DMS53 (cell line): ENCODE data around the gene CCNY.
"Not testable (repeated sequence)": the region's sequence is repeated elsewhere in the genome, so short reads cannot be mapped to it uniquely, and the experiment has no call there.

Source experiments
- DNase-seq: peaks from one replicate; lab custom pipeline; 2025; lab: John Stamatoyannopoulos, UW

CCNY gene

GRCh38 chr10:35406003-35406630, 69.8 kb downstream of the CCNY start:
- not testable (repeated sequence) for DNase-seq

- not testable (repeated sequence) for DNase-seq
Observed at GRCh38 chr10:35407696-35408095, 71.4 kb downstream of the CCNY start.

GRCh38 chr10:35409094-35409582, 72.8 kb downstream of the CCNY start:
- peak; percentile 96 for DNase-seq

- DNase-seq = no peak
Observed at GRCh38 chr10:35409808-35410207, 73.5 kb downstream of the CCNY start.

GRCh38 chr10:35412003-35412723, 75.9 kb downstream of the CCNY start:
- no peak for DNase-seq

GRCh38 chr10:35412900-35413491, 76.7 kb downstream of the CCNY start:
- no peak for DNase-seq

GRCh38 chr10:35413985-35414861, 77.9 kb downstream of the CCNY start:
- no peak for DNase-seq

- no peak for DNase-seq
Observed at GRCh38 chr10:35415505-35415904, 79.2 kb downstream of the CCNY start.

GRCh38 chr10:35416619-35417312, 80.5 kb downstream of the CCNY start:
- no peak for DNase-seq

- DNase-seq = no peak
Observed at GRCh38 chr10:35417313-35417625, 81.0 kb downstream of the CCNY start.

GRCh38 chr10:35417795-35418194, 81.5 kb downstream of the CCNY start:
- DNase-seq = no peak

GRCh38 chr10:35418580-35418979, 82.3 kb downstream of the CCNY start:
- DNase-seq = not testable (repeated sequence)

- no peak for DNase-seq
Observed at GRCh38 chr10:35420044-35420443, 83.7 kb downstream of the CCNY start.

- DNase-seq = no peak
Observed at GRCh38 chr10:35420827-35421552, 84.7 kb downstream of the CCNY start.

- no peak for DNase-seq
Observed at GRCh38 chr10:35421553-35422178, 85.4 kb downstream of the CCNY start.

- no peak for DNase-seq
Observed at GRCh38 chr10:35422228-35422627, 85.9 kb downstream of the CCNY start.

- no peak for DNase-seq
Observed at GRCh38 chr10:35423505-35424306, 87.4 kb downstream of the CCNY start.

- DNase-seq = no peak
Observed at GRCh38 chr10:35424680-35425285, 88.5 kb downstream of the CCNY start.

- no peak for DNase-seq
Observed at GRCh38 chr10:35425595-35425994, 89.3 kb downstream of the CCNY start.
